ENCODE measurements around the gene KLHL30. TPM values are rescaled to one million over a fixed set of nuclear protein-coding genes. Genes with fewer than 3 reads are reported as not detected.

The KLHL30 gene
- polyA plus RNA-seq, 1 donor (not counting 4 experiments of a cell fraction or from before 2014, with no cell fraction given), result not detected

GRCh38 chr2:238164906-238165287 is 26.4 kb downstream of the KLHL30 start:
- DNase-seq (ENCODE audit: low read depth, low spot score) (no peak), FAIRE-seq (no peak)
- H3K4me1 ChIP-seq (ENCODE audit: control insufficient read depth, extremely low read depth, insufficient read depth, low read length), result peaks cover 20% of the 10 kb centered on the region
- H3K9ac ChIP-seq (ENCODE audit: control insufficient read depth, extremely low read depth, insufficient read depth, low read length), result no peak overlapping the region
- H3K9me1 ChIP-seq (ENCODE audit: control insufficient read depth, extremely low read depth, insufficient read depth, low read length), result no peaks in the 10 kb centered on the region
- H3K36me3 ChIP-seq (ENCODE audit: control insufficient read depth in 2 of 2, extremely low read depth in 1 of 2, insufficient read depth in 2 of 2, low read length in 2 of 2), result peaks cover 3 to 23% of the 10 kb centered on the region in 2 experiments
- no peaks in the 10 kb centered on the region for H3K79me2 ChIP-seq (ENCODE audit: control insufficient read depth, insufficient read depth, low read length)
- no peaks in the 10 kb centered on the region for H4K20me1 ChIP-seq (ENCODE audit: control insufficient read depth, extremely low read depth, insufficient read depth, low read length)
- peaks cover 19% of the 10 kb centered on the region for H3K27me3 ChIP-seq (ENCODE audit: control insufficient read depth, extremely low read depth, insufficient read depth, low read length)
- H3K27ac ChIP-seq (ENCODE audit: control insufficient read depth, insufficient read depth, low read length), result no peak overlapping the region
- TF ChIP-seq EZH2 (IDR thresholded peaks at IDR 0.05; ENCODE audit: low read length), result no peak
- no peak for TF ChIP-seq CTCF (optimal IDR thresholded peaks at IDR 0.05 in 1 of 3, IDR thresholded peaks at IDR 0.05 in 1 of 3, conservative IDR thresholded peaks at IDR 0.05 in 1 of 3; ENCODE audit: extremely low read depth in 1 of 3, insufficient read depth in 2 of 3, low read length in 3 of 3)
- H3K9me3 ChIP-seq (ENCODE audit: control insufficient read depth, low read depth, low read length), result no peaks in the 10 kb centered on the region
- H3K4me3 ChIP-seq (ENCODE audit: control insufficient read depth in 2 of 3, extremely low read depth in 1 of 3, insufficient read depth in 2 of 3, low read depth in 1 of 3, low read length in 3 of 3), result no peak overlapping the region
- no peak overlapping the region for H2AFZ ChIP-seq (ENCODE audit: control insufficient read depth, low read length)
- H3K4me2 ChIP-seq (ENCODE audit: control insufficient read depth, extremely low read depth, insufficient read depth, low read depth, low read length), result no peak overlapping the region
- dilution Hi-C loops (cut with MboI; ENCODE audit: extremely low pct_ligation_motif_present, low sequenced_read_pairs), result no loop called here

- TF ChIP-seq CTCF (optimal IDR thresholded peaks at IDR 0.05 in 1 of 3, IDR thresholded peaks at IDR 0.05 in 1 of 3, conservative IDR thresholded peaks at IDR 0.05 in 1 of 3; ENCODE audit: extremely low read depth in 1 of 3, insufficient read depth in 2 of 3, low read length in 3 of 3) (no peak), EZH2 (IDR thresholded peaks at IDR 0.05; ENCODE audit: low read length) (no peak)
- peaks cover 3 to 24% of the 10 kb centered on the region in 2 experiments for H3K36me3 ChIP-seq (ENCODE audit: control insufficient read depth in 2 of 2, extremely low read depth in 1 of 2, insufficient read depth in 2 of 2, low read length in 2 of 2)
- FAIRE-seq (no peak), DNase-seq (ENCODE audit: low read depth, low spot score) (no peak)
- no peak overlapping the region for H2AFZ ChIP-seq (ENCODE audit: control insufficient read depth, low read length)
- H3K9me3 ChIP-seq (ENCODE audit: control insufficient read depth, low read depth, low read length), result no peaks in the 10 kb centered on the region
- peaks cover 19% of the 10 kb centered on the region for H3K27me3 ChIP-seq (ENCODE audit: control insufficient read depth, extremely low read depth, insufficient read depth, low read length)
- H3K4me2 ChIP-seq (ENCODE audit: control insufficient read depth, extremely low read depth, insufficient read depth, low read depth, low read length), result no peak overlapping the region
- no peak overlapping the region for H3K27ac ChIP-seq (ENCODE audit: control insufficient read depth, insufficient read depth, low read length)
- dilution Hi-C loops (cut with MboI; ENCODE audit: extremely low pct_ligation_motif_present, low sequenced_read_pairs), result no loop called here
- no peak overlapping the region for H3K9ac ChIP-seq (ENCODE audit: control insufficient read depth, extremely low read depth, insufficient read depth, low read length)
- peaks cover 25% of the 10 kb centered on the region for H3K4me1 ChIP-seq (ENCODE audit: control insufficient read depth, extremely low read depth, insufficient read depth, low read length)
- no peaks in the 10 kb centered on the region for H3K79me2 ChIP-seq (ENCODE audit: control insufficient read depth, insufficient read depth, low read length)
- H4K20me1 ChIP-seq (ENCODE audit: control insufficient read depth, extremely low read depth, insufficient read depth, low read length), result no peaks in the 10 kb centered on the region
- H3K9me1 ChIP-seq (ENCODE audit: control insufficient read depth, extremely low read depth, insufficient read depth, low read length), result no peaks in the 10 kb centered on the region
- H3K4me3 ChIP-seq (ENCODE audit: control insufficient read depth in 2 of 3, extremely low read depth in 1 of 3, insufficient read depth in 2 of 3, low read depth in 1 of 3, low read length in 3 of 3), result no peak overlapping the region
These were observed 26.9 kb downstream of the KLHL30 start for GRCh38 chr2:238165288-238165921.
